ENCODE measurements around the gene HDGFL2.
A peak's percentile ranks its signal among the peaks of the same experiment; 100 is the strongest.

Gene HDGFL2

GRCh38 chr19:4472174-4472974 is at the start of gene HDGFL2:
Gene HDGFL2, plus strand, starts transcription at chr19:4472297. Its CDS starts 54 bp downstream, at chr19:4472351.
- Histone ChIP-seq H3K9me3 (replicated peaks; ENCODE audit: insufficient read depth, low read length) (no peaks in the 10 kb centered on the region), H3K27me3 (replicated peaks; ENCODE audit: insufficient read depth, low read length) (no peaks in the 10 kb centered on the region), H3K79me2 (ENCODE audit: low read length) (peaks cover 31% of the 10 kb centered on the region), H2AFZ (ENCODE audit: low read length) (peak within 1 kb of the TSS; percentile 79), H3K9ac (ENCODE audit: low read length) (peak within 1 kb of the TSS; percentile 94), H3K4me2 (ENCODE audit: low read depth, low read length) (peak within 1 kb of the TSS; percentile 88), H3K27ac (ENCODE audit: low read length) (peak within 1 kb of the TSS; percentile 73), H3F3A (ENCODE audit: insufficient read depth, low read length) (peaks cover 5% of the 10 kb centered on the region; the same call in 1 of the 2 replicates), H3K4me3 (ENCODE audit: low read length) (peak within 1 kb of the TSS; percentile 96), H3K9me2 (replicated peaks; ENCODE audit: insufficient read depth, low read length) (no peaks in the 10 kb centered on the region), H3K36me3 (replicated peaks; ENCODE audit: insufficient read depth, low read length) (no peaks in the 10 kb centered on the region), H4K20me1 (ENCODE audit: insufficient read depth, low read length) (no peaks in the 10 kb centered on the region), H3K4me1 (ENCODE audit: low read length) (0 out of 2 replicates have a peak, but pooled peaks cover 4% of the 10 kb centered on the region)
- TF ChIP-seq, protein P1, sequence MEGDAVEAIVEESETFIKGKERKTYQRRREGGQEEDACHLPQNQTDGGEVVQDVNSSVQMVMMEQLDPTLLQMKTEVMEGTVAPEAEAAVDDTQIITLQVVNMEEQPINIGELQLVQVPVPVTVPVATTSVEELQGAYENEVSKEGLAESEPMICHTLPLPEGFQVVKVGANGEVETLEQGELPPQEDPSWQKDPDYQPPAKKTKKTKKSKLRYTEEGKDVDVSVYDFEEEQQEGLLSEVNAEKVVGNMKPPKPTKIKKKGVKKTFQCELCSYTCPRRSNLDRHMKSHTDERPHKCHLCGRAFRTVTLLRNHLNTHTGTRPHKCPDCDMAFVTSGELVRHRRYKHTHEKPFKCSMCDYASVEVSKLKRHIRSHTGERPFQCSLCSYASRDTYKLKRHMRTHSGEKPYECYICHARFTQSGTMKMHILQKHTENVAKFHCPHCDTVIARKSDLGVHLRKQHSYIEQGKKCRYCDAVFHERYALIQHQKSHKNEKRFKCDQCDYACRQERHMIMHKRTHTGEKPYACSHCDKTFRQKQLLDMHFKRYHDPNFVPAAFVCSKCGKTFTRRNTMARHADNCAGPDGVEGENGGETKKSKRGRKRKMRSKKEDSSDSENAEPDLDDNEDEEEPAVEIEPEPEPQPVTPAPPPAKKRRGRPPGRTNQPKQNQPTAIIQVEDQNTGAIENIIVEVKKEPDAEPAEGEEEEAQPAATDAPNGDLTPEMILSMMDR (IDR thresholded peaks at IDR 0.05; ENCODE audit: low read length) = no peak
- TF ChIP-seq EZH2phosphoT487 (IDR thresholded peaks at IDR 0.05; ENCODE audit: low read length) = no peak
- no peak for TF ChIP-seq EZH2 (optimal IDR thresholded peaks at IDR 0.05; ENCODE audit: low read depth, low read length)
- no peak for DNase-seq

- H4K20me1 ChIP-seq (ENCODE audit: insufficient read depth, low read length) = peaks cover 21% of the 10 kb centered on the region
- H3K4me2 ChIP-seq (ENCODE audit: low read depth, low read length) = peak overlapping the region; percentile 30; the same call in 1 of the 2 replicates
- H3K4me3 ChIP-seq (ENCODE audit: low read length) = no peak overlapping the region
- no peak overlapping the region for H2AFZ ChIP-seq (ENCODE audit: low read length)
- H3F3A ChIP-seq (ENCODE audit: insufficient read depth, low read length) = peaks cover 18% of the 10 kb centered on the region
- no peak overlapping the region for H3K9ac ChIP-seq (ENCODE audit: low read length)
- no peaks in the 10 kb centered on the region for H3K9me2 ChIP-seq (replicated peaks; ENCODE audit: insufficient read depth, low read length)
- peaks cover 22% of the 10 kb centered on the region for H3K4me1 ChIP-seq (ENCODE audit: low read length)
- peaks cover 37% of the 10 kb centered on the region for H3K79me2 ChIP-seq (ENCODE audit: low read length)
- H3K27me3 ChIP-seq (replicated peaks; ENCODE audit: insufficient read depth, low read length) = no peaks in the 10 kb centered on the region
- H3K9me3 ChIP-seq (replicated peaks; ENCODE audit: insufficient read depth, low read length) = no peaks in the 10 kb centered on the region
- H3K36me3 ChIP-seq (replicated peaks; ENCODE audit: insufficient read depth, low read length) = peaks cover 9% of the 10 kb centered on the region
- peak; percentile 80 for DNase-seq
- peak overlapping the region; percentile 5; the same call in 1 of the 2 replicates for H3K27ac ChIP-seq (ENCODE audit: low read length)
- TF ChIP-seq EZH2 (optimal IDR thresholded peaks at IDR 0.05; ENCODE audit: low read depth, low read length) = no peak
- no peak for TF ChIP-seq EZH2phosphoT487 (IDR thresholded peaks at IDR 0.05; ENCODE audit: low read length)
- TF ChIP-seq, protein P1 (IDR thresholded peaks at IDR 0.05; ENCODE audit: low read length) = no peak
These were observed 48.5 kb upstream of the HDGFL2 start for GRCh38 chr19:4423416-4424126.

DNA sequence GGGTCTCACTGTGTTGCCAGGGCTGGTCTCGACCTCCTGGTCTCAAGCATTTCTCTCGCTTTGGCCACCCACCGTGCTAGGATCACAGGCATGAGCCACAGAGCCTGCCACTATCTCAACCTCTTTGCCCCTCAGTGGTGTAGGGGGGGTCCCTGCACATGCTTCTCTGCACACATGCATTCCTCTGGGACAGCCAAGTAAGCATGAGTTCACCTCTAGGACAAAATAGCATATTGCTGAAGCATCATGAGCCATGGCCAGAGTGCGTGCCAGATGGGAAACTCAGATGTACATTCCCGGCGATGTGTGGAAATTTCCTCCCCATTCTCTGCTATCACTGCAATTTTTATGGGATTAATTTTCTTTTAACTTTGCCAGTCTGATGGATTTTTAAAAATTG is 46.6 kb upstream of the HDGFL2 start:
- no peak overlapping the region for H3K4me2 ChIP-seq (ENCODE audit: low read depth, low read length)

More for the DNA sequence above, 46.6 kb upstream of the HDGFL2 start:
- TF ChIP-seq EZH2phosphoT487 (IDR thresholded peaks at IDR 0.05; ENCODE audit: low read length) (no peak), EZH2 (optimal IDR thresholded peaks at IDR 0.05; ENCODE audit: low read depth, low read length) (no peak)
- TF ChIP-seq, protein P1 (IDR thresholded peaks at IDR 0.05; ENCODE audit: low read length) = no peak
- DNase-seq = no peak
- Histone ChIP-seq H4K20me1 (ENCODE audit: insufficient read depth, low read length) (peaks cover 19% of the 10 kb centered on the region), H3K27ac (ENCODE audit: low read length) (no peak overlapping the region), H3K9ac (ENCODE audit: low read length) (no peak overlapping the region), H3K4me3 (ENCODE audit: low read length) (no peak overlapping the region), H3K79me2 (ENCODE audit: low read length) (peaks cover 31% of the 10 kb centered on the region), H3F3A (ENCODE audit: insufficient read depth, low read length) (peaks cover 18% of the 10 kb centered on the region), H3K4me1 (ENCODE audit: low read length) (peaks cover 22% of the 10 kb centered on the region), H3K9me3 (replicated peaks; ENCODE audit: insufficient read depth, low read length) (no peaks in the 10 kb centered on the region), H3K9me2 (replicated peaks; ENCODE audit: insufficient read depth, low read length) (no peaks in the 10 kb centered on the region), H3K36me3 (replicated peaks; ENCODE audit: insufficient read depth, low read length) (peaks cover 14% of the 10 kb centered on the region), H3K27me3 (replicated peaks; ENCODE audit: insufficient read depth, low read length) (no peaks in the 10 kb centered on the region), H2AFZ (ENCODE audit: low read length) (no peak overlapping the region)
